Activated naive CD4-positive, alpha-beta T cell treated with anti-CD3 and anti-CD28 coated beads, Interleukin-2, amount 10 ng/mL, durations not matched to agents 7 days and 5 days (primary cell): ENCODE measurements around the gene SHISA5.
"Not testable (repeated sequence)": the region's sequence is repeated elsewhere in the genome, so short reads cannot be mapped to it uniquely, and the experiment has no call there.

ENCODE experiments used
- CTCF ChIA-PET: fragments of 350-600 bp; sonication (Branson Sonifier 250); formaldehyde crosslinking; loops from one replicate; lab custom pipeline; 2021; ENCODE audit warnings: antibody characterized with exemption; lab: Charles Lee
- DNase-seq: peaks from one replicate; pipeline ENCODE4 v3.0.0-alpha.2; 2020
- H3K27ac Mint-ChIP-seq: one replicate; pipeline ENCODE4 v1.8.0; 2021; ENCODE audit warnings: mild to moderate bottlenecking, moderate library complexity, mixed read lengths
- H3K27me3 Mint-ChIP-seq: one replicate; pipeline ENCODE4 v1.8.0; 2021; ENCODE audit warnings: mild to moderate bottlenecking, mixed read lengths
- H3K36me3 Mint-ChIP-seq: one replicate; pipeline ENCODE4 v1.8.0; 2021; ENCODE audit warnings: mixed read lengths
- H3K4me1 Mint-ChIP-seq: one replicate; pipeline ENCODE4 v1.8.0; 2021; ENCODE audit warnings: mixed read lengths
- H3K4me3 Mint-ChIP-seq: one replicate; pipeline ENCODE4 v1.8.0; 2021; ENCODE audit warnings: mild to moderate bottlenecking, moderate library complexity, mixed read lengths
- H3K9me3 Mint-ChIP-seq: one replicate; pipeline ENCODE4 v1.8.0; 2021; ENCODE audit warnings: mixed read lengths

SHISA5 gene

DNA sequence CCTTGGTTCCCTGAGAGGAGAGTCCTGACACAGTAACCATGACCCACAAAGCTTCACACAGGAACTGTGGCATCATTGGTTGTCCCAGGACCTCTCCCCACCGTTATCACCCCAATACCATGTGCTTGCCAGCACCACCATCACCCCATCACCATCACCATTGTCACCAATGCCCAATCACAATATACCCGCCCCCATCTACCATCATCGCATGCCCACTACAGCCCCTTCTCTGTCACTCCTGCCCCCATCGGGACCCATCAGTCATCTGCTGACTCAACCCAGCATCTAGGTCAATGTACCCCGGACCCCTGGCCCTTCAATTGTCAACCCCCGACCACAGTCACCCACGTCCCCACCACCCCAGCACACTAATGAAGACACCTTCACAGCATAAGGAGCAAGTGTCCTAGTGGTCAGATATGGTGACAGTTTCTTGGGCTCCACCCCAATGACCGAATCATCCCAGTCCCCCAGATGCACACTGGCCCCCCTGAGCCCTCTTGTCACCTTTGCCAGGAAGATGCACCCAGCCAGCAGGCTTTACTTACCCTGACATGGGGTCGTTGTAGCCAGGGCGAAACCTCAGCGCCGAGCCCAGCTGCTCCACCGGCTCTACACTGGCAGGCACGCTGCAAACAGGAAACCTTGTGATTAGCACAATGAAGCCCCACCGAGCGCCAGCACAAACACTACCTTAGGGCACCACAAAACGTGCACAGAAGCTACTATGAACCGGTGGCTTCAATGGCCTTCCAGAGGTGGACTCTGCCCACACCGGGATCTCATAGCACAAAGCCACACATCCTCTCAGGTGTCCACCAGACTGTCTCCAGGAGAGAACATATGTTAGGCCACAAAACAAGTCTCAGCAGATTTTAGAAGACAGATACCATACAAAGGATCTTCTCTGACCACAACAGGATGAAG is 25.1 kb downstream of the SHISA5 start:
- CTCF ChIA-PET = interaction anchor here (1.4 to 1.7 kb wide), 3 partner anchors 11 to 43 kb away, joined by 3 to 6 read pairs (median 4); partner anchors contain the start of genes CCDC51 and TMA7
- H3K36me3 Mint-ChIP-seq = peaks cover 22% of the 10 kb centered on the region
- H3K27ac Mint-ChIP-seq = peak overlapping the region; percentile 99
- no peaks in the 10 kb centered on the region for H3K9me3 Mint-ChIP-seq
- peaks cover 54% of the 10 kb centered on the region for H3K4me1 Mint-ChIP-seq
- DNase-seq = peak; percentile 80
- peak overlapping the region; percentile 81 for H3K4me3 Mint-ChIP-seq
- H3K27me3 Mint-ChIP-seq = no peaks in the 10 kb centered on the region

GRCh38 chr3:48477959-48478520 is 25.9 kb downstream of the SHISA5 start:
- no peaks in the 10 kb centered on the region for H3K9me3 Mint-ChIP-seq
- peak overlapping the region; percentile 81 for H3K4me3 Mint-ChIP-seq
- peaks cover 22% of the 10 kb centered on the region for H3K36me3 Mint-ChIP-seq
- H3K4me1 Mint-ChIP-seq = peaks cover 62% of the 10 kb centered on the region
- peak overlapping the region; percentile 99 for H3K27ac Mint-ChIP-seq
- no peak for DNase-seq
- CTCF ChIA-PET = interaction anchor here (1.4 to 1.7 kb wide), 3 partner anchors 11 to 42 kb away, joined by 3 to 6 read pairs (median 4); partner anchors contain the start of genes CCDC51 and TMA7
- H3K27me3 Mint-ChIP-seq = no peaks in the 10 kb centered on the region

DNA sequence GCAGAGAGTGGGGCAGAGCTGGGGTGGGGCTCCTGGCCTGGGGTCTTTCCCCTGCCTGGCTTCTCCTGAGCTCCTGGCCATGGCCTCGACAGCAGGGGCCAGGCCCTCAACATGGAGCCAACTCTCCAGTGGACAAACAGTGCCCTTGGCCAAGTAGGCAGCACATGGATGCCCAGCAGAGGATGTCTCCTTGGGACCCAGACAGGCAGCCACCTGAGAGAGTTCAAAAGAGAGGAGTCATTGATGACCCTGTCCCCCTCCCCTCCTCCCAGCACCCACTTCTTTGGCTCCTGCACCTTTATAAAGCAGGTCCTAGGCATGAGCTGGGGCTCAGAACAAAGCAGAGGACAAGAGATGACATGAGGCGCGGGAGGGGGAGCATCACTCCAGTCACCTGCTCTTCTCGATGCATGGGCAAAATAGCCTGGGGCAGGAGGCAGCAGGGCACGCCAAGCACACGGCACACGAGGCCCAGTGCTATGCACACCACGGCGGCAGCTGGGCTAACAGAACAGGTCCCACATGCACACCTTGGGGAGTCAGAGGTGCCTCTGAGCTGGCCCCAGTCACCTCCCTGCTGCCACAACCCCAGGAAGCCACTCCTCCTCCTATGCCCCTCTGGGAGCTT is 27.4 kb downstream of the SHISA5 start:
- Mint-ChIP-seq H3K27ac (no peak overlapping the region), H3K36me3 (peaks cover 23% of the 10 kb centered on the region), H3K9me3 (no peaks in the 10 kb centered on the region), H3K4me3 (no peak overlapping the region), H3K27me3 (no peaks in the 10 kb centered on the region), H3K4me1 (peaks cover 67% of the 10 kb centered on the region)
- CTCF ChIA-PET = no interaction called here
- no peak for DNase-seq

DNA sequence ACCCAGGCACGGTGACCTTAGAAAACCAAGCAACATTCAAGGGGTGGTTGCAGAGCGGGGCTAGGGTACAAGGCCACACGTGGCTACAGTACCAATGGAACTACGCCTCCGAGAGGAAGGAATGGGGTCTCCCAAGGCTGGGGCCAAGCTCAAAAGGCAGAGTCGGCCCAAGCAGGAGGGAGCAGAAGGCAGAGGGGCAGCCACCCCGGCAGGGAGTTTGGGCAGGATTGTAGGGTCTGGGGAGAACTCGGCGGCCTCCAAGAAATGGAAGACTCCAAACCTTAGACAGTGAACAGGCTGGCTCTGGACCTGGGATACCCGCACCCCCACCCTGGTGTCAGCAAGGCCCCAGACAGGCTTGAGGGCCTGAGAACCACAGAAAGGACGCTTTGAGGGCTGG is 28.8 kb downstream of the SHISA5 start:
- peak overlapping the region; percentile 80 for H3K27ac Mint-ChIP-seq
- CTCF ChIA-PET = no interaction called here
- H3K36me3 Mint-ChIP-seq = peaks cover 22% of the 10 kb centered on the region
- DNase-seq = no peak
- H3K27me3 Mint-ChIP-seq = no peaks in the 10 kb centered on the region
- no peak overlapping the region for H3K4me3 Mint-ChIP-seq
- H3K4me1 Mint-ChIP-seq = peaks cover 72% of the 10 kb centered on the region
- H3K9me3 Mint-ChIP-seq = no peaks in the 10 kb centered on the region

DNA sequence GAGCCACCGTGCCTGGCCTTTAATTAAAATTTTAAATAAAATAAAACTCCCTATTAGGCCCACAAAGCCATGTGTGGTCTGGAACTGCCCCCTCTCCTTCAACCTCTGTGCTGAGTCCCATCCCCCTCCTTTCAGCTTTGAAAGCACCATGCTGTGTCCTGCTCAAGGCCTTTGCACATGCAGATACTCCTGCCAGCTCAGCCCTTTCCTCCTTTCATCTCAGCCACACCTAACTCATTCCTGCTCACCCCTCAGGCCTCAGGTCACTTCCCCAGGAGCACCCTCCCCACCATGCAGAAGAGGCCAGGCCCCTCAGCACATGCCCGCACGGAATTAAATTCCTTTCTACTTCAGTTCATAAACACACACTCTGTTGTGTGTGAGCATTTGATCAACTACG is 29.4 kb downstream of the SHISA5 start:
- H3K9me3 Mint-ChIP-seq = no peaks in the 10 kb centered on the region
- H3K4me1 Mint-ChIP-seq = peaks cover 75% of the 10 kb centered on the region

GRCh38 chr3:48474031-48474430 is 29.9 kb downstream of the SHISA5 start:
- peaks cover 31% of the 10 kb centered on the region for H3K36me3 Mint-ChIP-seq
- not testable (repeated sequence) for H3K27me3 Mint-ChIP-seq, H3K4me3 Mint-ChIP-seq, DNase-seq, H3K27ac Mint-ChIP-seq, H3K9me3 Mint-ChIP-seq
- peaks cover 76% of the 10 kb centered on the region for H3K4me1 Mint-ChIP-seq
- CTCF ChIA-PET = interaction anchor here (0.7 to 3.5 kb wide), 7 partner anchors 28 to 75 kb away, joined by 3 to 25 read pairs (median 5); partner anchors contain the start of gene ATRIP

More for the DNA sequence above, 29.4 kb downstream of the SHISA5 start:
- no peaks in the 10 kb centered on the region for H3K27me3 Mint-ChIP-seq
- H3K4me3 Mint-ChIP-seq = no peak overlapping the region
- H3K27ac Mint-ChIP-seq = peak overlapping the region; percentile 80
- CTCF ChIA-PET = interaction anchor here (3.5 kb wide), 1 partner anchor 38 kb away, joined by 18 read pairs; no protein-coding TSS in a partner anchor
- DNase-seq = no peak
- H3K36me3 Mint-ChIP-seq = peaks cover 26% of the 10 kb centered on the region

GRCh38 chr3:48473617-48473952 is 30.4 kb downstream of the SHISA5 start:
- H3K4me3 Mint-ChIP-seq = peak overlapping the region; percentile 80
- no peaks in the 10 kb centered on the region for H3K27me3 Mint-ChIP-seq
- peaks cover 76% of the 10 kb centered on the region for H3K4me1 Mint-ChIP-seq
- DNase-seq = no peak
- CTCF ChIA-PET = interaction anchor here (0.7 to 3.5 kb wide), 8 partner anchors 28 to 83 kb away, joined by 3 to 25 read pairs (median 5); partner anchors contain the start of genes ATRIP and PFKFB4
- H3K36me3 Mint-ChIP-seq = peaks cover 32% of the 10 kb centered on the region
- no peaks in the 10 kb centered on the region for H3K9me3 Mint-ChIP-seq
- H3K27ac Mint-ChIP-seq = peak overlapping the region; percentile 97

GRCh38 chr3:48472923-48473616 is 30.9 kb downstream of the SHISA5 start:
- peak; percentile 97 for DNase-seq
- Mint-ChIP-seq H3K36me3 (peaks cover 33% of the 10 kb centered on the region), H3K9me3 (no peaks in the 10 kb centered on the region), H3K27ac (peak overlapping the region; percentile 97), H3K4me3 (peak overlapping the region; percentile 80), H3K27me3 (no peaks in the 10 kb centered on the region), H3K4me1 (peaks cover 76% of the 10 kb centered on the region)
- CTCF ChIA-PET = interaction anchor here (0.5 to 3.5 kb wide), 13 partner anchors 16 to 84 kb away, joined by 3 to 25 read pairs (median 4); partner anchors contain the start of genes ATRIP and PFKFB4

- Mint-ChIP-seq H3K4me3 (peak overlapping the region; percentile 80), H3K9me3 (no peaks in the 10 kb centered on the region), H3K4me1 (peaks cover 76% of the 10 kb centered on the region), H3K36me3 (peaks cover 35% of the 10 kb centered on the region), H3K27me3 (no peaks in the 10 kb centered on the region), H3K27ac (peak overlapping the region; percentile 97)
- CTCF ChIA-PET = interaction anchor here (0.5 to 3.5 kb wide), 11 partner anchors 17 to 84 kb away, joined by 3 to 25 read pairs (median 4); partner anchors contain the start of genes ATRIP and PFKFB4
- DNase-seq = no peak
Observed at GRCh38 chr3:48472673-48472922, 31.4 kb downstream of the SHISA5 start.

DNA sequence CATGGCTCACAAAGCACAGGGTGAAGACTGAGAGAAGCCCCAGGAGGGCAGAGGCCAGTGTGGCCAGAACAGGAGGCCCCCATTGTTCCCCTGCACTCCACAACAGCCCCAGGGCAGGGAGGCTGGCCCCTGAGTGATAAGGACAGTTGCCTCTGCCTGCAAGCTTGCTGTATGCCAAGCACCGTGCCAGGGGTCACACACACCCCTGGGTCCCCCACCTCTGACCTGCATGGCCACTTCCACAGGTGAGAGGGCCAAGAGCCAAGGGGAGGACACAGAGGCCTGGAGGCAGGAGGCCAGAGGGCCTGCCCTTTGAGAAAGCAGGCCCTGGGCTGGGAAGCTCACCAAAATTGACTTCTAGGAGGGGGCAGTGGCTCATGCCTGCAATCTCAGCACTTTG is 33.7 kb downstream of the SHISA5 start:
- peak overlapping the region; percentile 52 for H3K4me3 Mint-ChIP-seq
- peaks cover 75% of the 10 kb centered on the region for H3K4me1 Mint-ChIP-seq
- peak overlapping the region; percentile 77 for H3K27ac Mint-ChIP-seq
- no peak for DNase-seq
- H3K9me3 Mint-ChIP-seq = no peaks in the 10 kb centered on the region
- CTCF ChIA-PET = interaction anchor here (1.0 to 1.4 kb wide), 2 partner anchors 34 to 37 kb away, joined by 3 to 5 read pairs; no protein-coding TSS in a partner anchor
- no peaks in the 10 kb centered on the region for H3K27me3 Mint-ChIP-seq
- H3K36me3 Mint-ChIP-seq = peaks cover 46% of the 10 kb centered on the region

GRCh38 chr3:48469046-48469915 is 34.7 kb downstream of the SHISA5 start:
- H3K4me1 Mint-ChIP-seq = peaks cover 70% of the 10 kb centered on the region
- CTCF ChIA-PET = interaction anchor here (1.0 to 3.6 kb wide), 3 partner anchors 33 to 39 kb away, joined by 3 to 25 read pairs (median 5); no protein-coding TSS in a partner anchor
- H3K27me3 Mint-ChIP-seq = no peaks in the 10 kb centered on the region
- peak overlapping the region; percentile 52 for H3K4me3 Mint-ChIP-seq
- no peak for DNase-seq
- H3K36me3 Mint-ChIP-seq = peaks cover 40% of the 10 kb centered on the region
- peak overlapping the region; percentile 77 for H3K27ac Mint-ChIP-seq
- no peaks in the 10 kb centered on the region for H3K9me3 Mint-ChIP-seq

- Mint-ChIP-seq H3K4me3 (peak overlapping the region; percentile 93), H3K9me3 (no peaks in the 10 kb centered on the region), H3K27me3 (no peaks in the 10 kb centered on the region), H3K4me1 (peaks cover 65% of the 10 kb centered on the region), H3K27ac (peak overlapping the region; percentile 91), H3K36me3 (peaks cover 40% of the 10 kb centered on the region)
- CTCF ChIA-PET = interaction anchor here (1.9 to 3.6 kb wide), 3 partner anchors 10 to 40 kb away, joined by 6 to 25 read pairs (median 13); no protein-coding TSS in a partner anchor
- no peak for DNase-seq
Observed at GRCh38 chr3:48468329-48468731, 35.6 kb downstream of the SHISA5 start.
